Measurements from ENCODE around the gene TTC23. TPM values are rescaled to one million over a fixed set of nuclear protein-coding genes. Genes with fewer than 3 reads are reported as not detected.

TTC23 gene
- total RNA-seq, 1 donor = 21.7 TPM

DNA sequence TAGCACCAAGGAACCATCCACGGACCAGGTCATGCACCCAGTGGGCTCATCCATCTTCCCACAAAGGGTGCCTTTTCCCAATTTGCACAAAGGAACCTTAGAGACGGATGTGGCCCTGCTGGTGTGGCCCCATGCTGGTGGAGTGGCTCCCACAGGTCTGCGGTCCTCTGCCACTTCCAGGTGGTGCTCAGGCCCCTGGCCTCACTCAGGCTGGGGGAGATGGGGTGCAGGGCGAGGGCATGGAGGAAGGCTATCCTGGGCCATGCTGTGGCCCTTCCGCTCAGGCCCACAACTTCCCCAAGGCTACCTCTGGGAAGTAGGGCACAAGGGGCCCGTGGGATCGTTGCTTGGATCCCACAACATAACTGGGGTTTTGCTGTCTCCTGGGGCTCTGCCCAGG lies 149.7 kb downstream of the TTC23 start:
- H3K4me3 ChIP-seq (ENCODE audit: insufficient read depth, low read length) = no peak overlapping the region
- no peaks in the 10 kb centered on the region for H3K4me1 ChIP-seq (ENCODE audit: insufficient read depth, low read length)
- no peaks in the 10 kb centered on the region for H3K79me2 ChIP-seq (ENCODE audit: insufficient read depth, low read length)
- H4K20me1 ChIP-seq (ENCODE audit: insufficient read depth, low read length) = no peaks in the 10 kb centered on the region
- no peak for DNase-seq (ENCODE audit: insufficient read length, low spot score, missing footprints)
- no peaks in the 10 kb centered on the region for H3K9me3 ChIP-seq (ENCODE audit: low read depth, low read length)
- H3K27ac ChIP-seq (ENCODE audit: low read depth, low read length) = no peak overlapping the region
- TF ChIP-seq, protein P1, sequence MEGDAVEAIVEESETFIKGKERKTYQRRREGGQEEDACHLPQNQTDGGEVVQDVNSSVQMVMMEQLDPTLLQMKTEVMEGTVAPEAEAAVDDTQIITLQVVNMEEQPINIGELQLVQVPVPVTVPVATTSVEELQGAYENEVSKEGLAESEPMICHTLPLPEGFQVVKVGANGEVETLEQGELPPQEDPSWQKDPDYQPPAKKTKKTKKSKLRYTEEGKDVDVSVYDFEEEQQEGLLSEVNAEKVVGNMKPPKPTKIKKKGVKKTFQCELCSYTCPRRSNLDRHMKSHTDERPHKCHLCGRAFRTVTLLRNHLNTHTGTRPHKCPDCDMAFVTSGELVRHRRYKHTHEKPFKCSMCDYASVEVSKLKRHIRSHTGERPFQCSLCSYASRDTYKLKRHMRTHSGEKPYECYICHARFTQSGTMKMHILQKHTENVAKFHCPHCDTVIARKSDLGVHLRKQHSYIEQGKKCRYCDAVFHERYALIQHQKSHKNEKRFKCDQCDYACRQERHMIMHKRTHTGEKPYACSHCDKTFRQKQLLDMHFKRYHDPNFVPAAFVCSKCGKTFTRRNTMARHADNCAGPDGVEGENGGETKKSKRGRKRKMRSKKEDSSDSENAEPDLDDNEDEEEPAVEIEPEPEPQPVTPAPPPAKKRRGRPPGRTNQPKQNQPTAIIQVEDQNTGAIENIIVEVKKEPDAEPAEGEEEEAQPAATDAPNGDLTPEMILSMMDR (IDR thresholded peaks at IDR 0.05; ENCODE audit: extremely low read depth, low read depth, low read length) = no peak
- H2AFZ ChIP-seq (ENCODE audit: low read length) = no peak overlapping the region
- H3K27me3 ChIP-seq (ENCODE audit: insufficient read depth, low read length) = peaks cover 35% of the 10 kb centered on the region
- H3K4me2 ChIP-seq (ENCODE audit: insufficient read depth, low read length) = no peak overlapping the region
- H3K36me3 ChIP-seq (ENCODE audit: insufficient read depth, low read length) = no peaks in the 10 kb centered on the region

DNA sequence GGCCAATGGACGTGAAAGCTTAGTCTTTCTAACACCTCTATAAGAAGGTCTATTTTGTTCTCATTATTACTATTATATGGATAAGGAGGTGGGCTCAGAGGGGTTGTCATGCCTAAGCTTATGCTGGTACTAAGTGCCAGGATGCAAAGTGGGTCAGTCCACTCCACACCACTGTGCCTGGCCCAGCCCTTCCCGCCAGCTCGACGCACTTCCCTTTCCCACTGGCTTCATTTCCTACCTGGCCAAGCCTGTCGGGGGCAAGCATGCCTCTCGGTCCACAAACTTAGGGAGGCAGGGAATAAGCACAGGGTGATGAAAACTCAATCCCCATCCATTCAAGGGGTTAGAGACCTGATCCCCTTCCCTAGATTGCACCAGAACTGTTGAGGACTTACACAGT lies 150.4 kb downstream of the TTC23 start:
- Histone ChIP-seq H4K20me1 (ENCODE audit: insufficient read depth, low read length) (no peaks in the 10 kb centered on the region), H3K4me2 (ENCODE audit: insufficient read depth, low read length) (no peak overlapping the region), H3K4me3 (ENCODE audit: insufficient read depth, low read length) (no peak overlapping the region), H3K36me3 (ENCODE audit: insufficient read depth, low read length) (no peaks in the 10 kb centered on the region), H3K27ac (ENCODE audit: low read depth, low read length) (no peak overlapping the region), H2AFZ (ENCODE audit: low read length) (no peak overlapping the region), H3K9me3 (ENCODE audit: low read depth, low read length) (no peaks in the 10 kb centered on the region), H3K4me1 (ENCODE audit: insufficient read depth, low read length) (no peaks in the 10 kb centered on the region), H3K79me2 (ENCODE audit: insufficient read depth, low read length) (no peaks in the 10 kb centered on the region), H3K27me3 (ENCODE audit: insufficient read depth, low read length) (peaks cover 35% of the 10 kb centered on the region)
- no peak for DNase-seq (ENCODE audit: insufficient read length, low spot score, missing footprints)
- TF ChIP-seq, protein P1 (IDR thresholded peaks at IDR 0.05; ENCODE audit: extremely low read depth, low read depth, low read length) = no peak

DNA sequence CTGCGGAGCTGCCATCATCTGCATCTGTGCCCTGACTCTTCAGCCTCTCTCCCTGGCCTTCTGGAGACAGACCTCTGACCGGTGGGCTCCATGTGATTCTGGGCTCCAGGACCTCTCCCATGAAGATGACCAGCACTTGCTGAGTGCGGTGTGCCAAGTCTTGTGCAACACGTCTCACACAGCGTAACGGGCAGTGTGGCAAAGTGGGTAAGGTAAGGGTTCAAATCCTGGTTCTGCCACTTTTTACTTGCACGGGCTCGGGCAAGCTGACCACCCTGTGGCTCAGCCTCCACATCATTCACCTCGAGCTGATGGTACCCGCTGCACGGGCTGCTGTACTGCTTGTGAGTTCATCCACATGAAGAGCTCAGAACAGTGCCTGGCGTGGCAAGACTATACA lies 151.0 kb downstream of the TTC23 start:
- H2AFZ ChIP-seq (ENCODE audit: low read length) = no peak overlapping the region
- no peaks in the 10 kb centered on the region for H3K9me3 ChIP-seq (ENCODE audit: low read depth, low read length)
- no peaks in the 10 kb centered on the region for H3K36me3 ChIP-seq (ENCODE audit: insufficient read depth, low read length)
- H3K4me1 ChIP-seq (ENCODE audit: insufficient read depth, low read length) = no peaks in the 10 kb centered on the region
- H4K20me1 ChIP-seq (ENCODE audit: insufficient read depth, low read length) = no peaks in the 10 kb centered on the region
- DNase-seq (ENCODE audit: insufficient read length, low spot score, missing footprints) = no peak
- no peak overlapping the region for H3K27ac ChIP-seq (ENCODE audit: low read depth, low read length)
- TF ChIP-seq, protein P1 (IDR thresholded peaks at IDR 0.05; ENCODE audit: extremely low read depth, low read depth, low read length) = no peak
- no peaks in the 10 kb centered on the region for H3K79me2 ChIP-seq (ENCODE audit: insufficient read depth, low read length)
- no peak overlapping the region for H3K4me2 ChIP-seq (ENCODE audit: insufficient read depth, low read length)
- no peak overlapping the region for H3K4me3 ChIP-seq (ENCODE audit: insufficient read depth, low read length)
- H3K27me3 ChIP-seq (ENCODE audit: insufficient read depth, low read length) = peaks cover 35% of the 10 kb centered on the region

DNA sequence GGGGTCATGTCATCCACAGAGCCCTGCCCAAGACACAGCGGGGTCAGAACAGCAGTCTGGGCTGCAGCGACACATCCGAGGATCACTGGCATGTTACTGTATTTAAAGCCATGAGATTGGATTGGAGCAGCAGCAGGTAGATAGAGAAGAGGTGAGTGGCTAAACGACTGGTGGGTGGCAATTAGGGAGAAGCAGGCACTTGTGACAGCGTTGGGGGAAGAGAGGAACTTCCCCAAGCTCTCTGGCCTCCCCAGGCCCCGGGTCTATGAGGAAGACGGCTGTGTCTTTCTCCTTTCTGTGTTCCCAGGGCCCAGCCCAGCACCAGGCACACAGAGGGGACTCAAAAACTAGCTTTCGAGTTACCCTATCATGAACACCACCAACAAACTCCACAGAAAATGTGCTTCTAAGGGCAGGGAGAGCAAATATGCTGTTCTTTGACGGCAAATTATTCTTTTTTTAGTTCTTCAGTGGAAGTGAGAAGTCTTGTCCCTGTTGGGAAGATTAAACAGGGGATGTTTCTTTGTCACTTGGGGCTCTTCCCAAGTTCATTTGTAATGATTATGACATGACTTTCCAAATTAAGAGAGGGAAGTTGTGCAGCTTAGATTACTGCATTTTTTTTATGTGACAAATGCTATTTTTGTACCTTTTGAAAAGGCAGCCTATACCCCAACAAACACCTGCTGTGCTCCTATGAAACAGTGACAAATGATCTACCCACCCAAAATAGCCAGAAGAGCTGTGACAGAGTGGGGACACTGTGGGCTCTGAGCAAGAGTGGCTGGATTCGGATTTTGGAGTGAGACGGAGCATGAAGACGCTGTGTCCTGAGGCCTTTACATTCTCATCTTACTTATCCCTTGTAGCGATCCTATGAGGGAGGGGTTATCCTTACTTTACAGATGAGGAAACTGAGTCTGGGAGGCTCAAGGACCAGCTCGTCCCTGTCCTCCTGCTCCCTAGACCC lies 151.7 kb downstream of the TTC23 start:
- H3K9me3 ChIP-seq (ENCODE audit: low read depth, low read length) = no peaks in the 10 kb centered on the region
- no peak overlapping the region for H3K27ac ChIP-seq (ENCODE audit: low read depth, low read length)
- no peaks in the 10 kb centered on the region for H4K20me1 ChIP-seq (ENCODE audit: insufficient read depth, low read length)
- no peak for DNase-seq (ENCODE audit: insufficient read length, low spot score, missing footprints)
- H3K27me3 ChIP-seq (ENCODE audit: insufficient read depth, low read length) = peaks cover 30% of the 10 kb centered on the region
- H2AFZ ChIP-seq (ENCODE audit: low read length) = no peak overlapping the region
- TF ChIP-seq, protein P1 (IDR thresholded peaks at IDR 0.05; ENCODE audit: extremely low read depth, low read depth, low read length) = no peak
- H3K36me3 ChIP-seq (ENCODE audit: insufficient read depth, low read length) = no peaks in the 10 kb centered on the region
- no peak overlapping the region for H3K4me2 ChIP-seq (ENCODE audit: insufficient read depth, low read length)
- H3K79me2 ChIP-seq (ENCODE audit: insufficient read depth, low read length) = no peaks in the 10 kb centered on the region
- no peaks in the 10 kb centered on the region for H3K4me1 ChIP-seq (ENCODE audit: insufficient read depth, low read length)
- H3K4me3 ChIP-seq (ENCODE audit: insufficient read depth, low read length) = no peak overlapping the region

All from osteoblast (primary cell).